CD4-positive, alpha-beta T cell treated with Interleukin-4 for 4 hours (primary cell): ENCODE measurements around the gene HBB.
"Not testable (repeated sequence)": the region's sequence is repeated elsewhere in the genome, so short reads cannot be mapped to it uniquely, and the experiment has no call there.

Source experiments
- DNase-seq: peaks from one replicate; pipeline ENCODE4 v3.0.0-alpha.2; 2020

HBB gene

GRCh38 chr11:5226732-5227310 lies at the start of gene HBB:
Gene HBB, minus strand, starts transcription at chr11:5227071. Its CDS starts 50 bp downstream, at chr11:5227021.
- no peak for DNase-seq

GRCh38 chr11:5275369-5276110 lies 48.7 kb upstream of the HBB start:
- DNase-seq = no peak

- DNase-seq = no peak
Observed at GRCh38 chr11:5274395-5274794, 47.5 kb upstream of the HBB start.

GRCh38 chr11:5272395-5273017 lies 45.6 kb upstream of the HBB start:
- DNase-seq = no peak

GRCh38 chr11:5269715-5270147 lies 42.9 kb upstream of the HBB start, which contains the start of gene HBE1:
Gene HBE1, minus strand, starts transcription at chr11:5269945. Its CDS starts 55 bp downstream, at chr11:5269890.
- no peak for DNase-seq

- no peak for DNase-seq
Observed at GRCh38 chr11:5267033-5267563, 40.2 kb upstream of the HBB start.

- DNase-seq = no peak
Observed at GRCh38 chr11:5266609-5267008, 39.7 kb upstream of the HBB start.

GRCh38 chr11:5265832-5266231 lies 39.0 kb upstream of the HBB start:
- DNase-seq = no peak

GRCh38 chr11:5258543-5259262 lies 31.8 kb upstream of the HBB start:
- no peak for DNase-seq

- no peak for DNase-seq
Observed at GRCh38 chr11:5257296-5257695, 30.4 kb upstream of the HBB start.

GRCh38 chr11:5254646-5255413 lies 28.0 kb upstream of the HBB start, which contains the start of gene HBG2:
Gene HBG2, minus strand, starts transcription at chr11:5254781. Its CDS starts 53 bp downstream, at chr11:5254728.
- not testable (repeated sequence) for DNase-seq

GRCh38 chr11:5254023-5254422 lies 27.2 kb upstream of the HBB start:
- not testable (repeated sequence) for DNase-seq

GRCh38 chr11:5253440-5253839 lies 26.6 kb upstream of the HBB start:
- DNase-seq = not testable (repeated sequence)

GRCh38 chr11:5252919-5253265 lies 26.0 kb upstream of the HBB start:
- DNase-seq = no peak

- no peak for DNase-seq
Observed at GRCh38 chr11:5252192-5252918, 25.5 kb upstream of the HBB start.

GRCh38 chr11:5251746-5252145 lies 24.9 kb upstream of the HBB start:
- DNase-seq = no peak

- DNase-seq = no peak
Observed at GRCh38 chr11:5250543-5251204, 23.8 kb upstream of the HBB start.

- not testable (repeated sequence) for DNase-seq
Observed at GRCh38 chr11:5249807-5250396, 23.0 kb upstream of the HBB start, which contains the start of gene HBG1. Gene HBG1, minus strand, starts transcription at chr11:5249857. Its CDS starts 53 bp downstream, at chr11:5249804.

- DNase-seq = not testable (repeated sequence)
Observed at GRCh38 chr11:5248498-5248897, 21.6 kb upstream of the HBB start.

- DNase-seq = no peak
Observed at GRCh38 chr11:5247472-5248192, 20.8 kb upstream of the HBB start.
